HEK293 (cell line): ENCODE data around the gene GLIS1.

Experiments used
- CTCF ChIA-PET: fragments of 350-600 bp; formaldehyde crosslinking; extraction: SDS; loops from one replicate; lab custom pipeline; 2021; ENCODE audit warnings: antibody characterized with exemption; lab: Yijun Ruan, JAX
- POLR2A ChIA-PET: fragments of 300-600 bp; formaldehyde crosslinking; extraction: SDS; loops from one replicate; lab custom pipeline; 2020; ENCODE audit warnings: antibody characterized with exemption, inconsistent platforms; lab: Yijun Ruan, JAX
- H3K27ac ChIP-seq: fragments of 200-500 bp; sonication (Bioruptor generic); 2 replicates; pipeline ENCODE4 v1.5.1; 2014; ENCODE audit warnings: low read depth, low read length, control low read depth, inconsistent platforms; ENCODE audit errors: extremely low read depth
- H3K36me3 ChIP-seq, 2 experiments: fragments of 200-500 bp in 1 of 2; sonication (Bioruptor generic) in 1 of 2; 1 replicate in 1 of 2; 2 replicates in 1 of 2; pipeline ENCODE4 v1.5.1; 2014 to 2017; ENCODE audit warnings: inconsistent platforms in 2 of 2, low read length in 2 of 2; ENCODE audit not compliant: control insufficient read depth in 2 of 2, insufficient read depth in 1 of 2
- H3K4me1 ChIP-seq: fragments of 200-500 bp; sonication (Bioruptor generic); 2 replicates; pipeline ENCODE4 v1.5.1; 2014; ENCODE audit warnings: mild to moderate bottlenecking, low read length, inconsistent platforms; ENCODE audit not compliant: control insufficient read depth, insufficient read depth
- H3K4me3 ChIP-seq: 2 replicates; pipeline ENCODE4 v1.5.1; 2011; ENCODE audit warnings: low read depth, mild to moderate bottlenecking, control low read depth, low read length, moderate library complexity
- H3K9me3 ChIP-seq: fragments of 200-500 bp; sonication (Bioruptor generic); 2 replicates; pipeline ENCODE4 v1.5.1; 2014; ENCODE audit warnings: low read depth, low read length, inconsistent platforms; ENCODE audit not compliant: control insufficient read depth, insufficient read depth
- BCL11B ChIP-seq: fragments of 450-650 bp; formaldehyde crosslinking; IDR thresholded peaks from 2 replicates; pipeline ENCODE4 v1.5.1; 2016; ENCODE audit warnings: low read depth, missing biosample characterization, missing genetic modification characterization
- ELK4 ChIP-seq: IDR thresholded peaks from 2 replicates; pipeline ENCODE4 v1.6.1; 2011; ENCODE audit warnings: mild to moderate bottlenecking, low read depth, low read length, borderline replicate concordance
- FEZF1 ChIP-seq: fragments of 450-650 bp; formaldehyde crosslinking; IDR thresholded peaks from 2 replicates; pipeline ENCODE4 v1.5.1; 2016; ENCODE audit warnings: missing biosample characterization, missing genetic modification characterization
- HOXD13 ChIP-seq: sonication (generic); formaldehyde crosslinking; IDR thresholded peaks from 2 replicates; pipeline ENCODE4 v1.8.0; 2022; ENCODE audit warnings: missing genetic modification reagents, borderline replicate concordance
- KLF10 ChIP-seq: fragments of 450-650 bp; IDR thresholded peaks from 2 replicates; pipeline ENCODE4 v1.5.1; 2018; ENCODE audit warnings: missing biosample characterization, mild to moderate bottlenecking, missing genetic modification characterization
- KLF9 ChIP-seq: fragments of 450-650 bp; formaldehyde crosslinking; IDR thresholded peaks from 2 replicates; pipeline ENCODE4 v1.5.1; 2016; ENCODE audit warnings: missing biosample characterization, missing genetic modification characterization, low read depth
- MZF1 ChIP-seq: fragments of 450-650 bp; formaldehyde crosslinking; IDR thresholded peaks from 2 replicates; pipeline ENCODE4 v1.5.1; 2017; ENCODE audit warnings: missing biosample characterization, missing genetic modification characterization, borderline replicate concordance
- SCRT1 ChIP-seq: fragments of 450-650 bp; formaldehyde crosslinking; IDR thresholded peaks from 2 replicates; pipeline ENCODE4 v1.5.1; 2016; ENCODE audit warnings: missing biosample characterization, missing genetic modification characterization, borderline replicate concordance
- ZNF169 ChIP-seq: fragments of 450-650 bp; formaldehyde crosslinking; IDR thresholded peaks from 2 replicates; pipeline ENCODE4 v1.5.1; 2016; ENCODE audit warnings: missing biosample characterization, missing genetic modification characterization
- ZNF223 ChIP-seq: fragments of 450-650 bp; formaldehyde crosslinking; IDR thresholded peaks from 2 replicates; pipeline ENCODE4 v1.5.1; 2016; ENCODE audit warnings: missing biosample characterization, missing genetic modification characterization
- ZNF426 ChIP-seq: fragments of 450-650 bp; formaldehyde crosslinking; IDR thresholded peaks from 2 replicates; pipeline ENCODE4 v1.5.1; 2017; ENCODE audit warnings: missing biosample characterization, missing genetic modification characterization, mild to moderate bottlenecking, inconsistent platforms, moderate library complexity
- ZNF518A ChIP-seq: fragments of 450-650 bp; formaldehyde crosslinking; conservative IDR thresholded peaks from 2 replicates; pipeline ENCODE4 v1.5.1; 2016; ENCODE audit warnings: low read depth, missing biosample characterization, missing genetic modification characterization
- ZNF624 ChIP-seq: fragments of 450-650 bp; formaldehyde crosslinking; IDR thresholded peaks from 2 replicates; pipeline ENCODE4 v1.5.1; 2017; ENCODE audit warnings: missing biosample characterization, missing genetic modification characterization
- ZNF704 ChIP-seq: fragments of 450-650 bp; formaldehyde crosslinking; IDR thresholded peaks from 2 replicates; pipeline ENCODE4 v1.5.1; 2016; ENCODE audit warnings: missing biosample characterization, missing genetic modification characterization
- ZNF747 ChIP-seq: fragments of 450-650 bp; formaldehyde crosslinking; IDR thresholded peaks from 2 replicates; pipeline ENCODE4 v1.5.1; 2016; ENCODE audit warnings: missing biosample characterization, missing genetic modification characterization

The GLIS1 gene

GRCh38 chr1:53705446-53706096, 33.4 kb downstream of the GLIS1 start:
- CTCF ChIA-PET, result interaction anchor here (1.7 kb wide), 1 partner anchor 10 kb away, joined by 4 read pairs; no protein-coding TSS in a partner anchor
- TF ChIP-seq ZNF223, result no peak
- H3K36me3 ChIP-seq, result no peaks in the 10 kb centered on the region
- no peak overlapping the region for H3K4me3 ChIP-seq
- no peaks in the 10 kb centered on the region for H3K9me3 ChIP-seq
- POLR2A ChIA-PET, result no interaction called here
- H3K27ac ChIP-seq, result no peak overlapping the region
- no peaks in the 10 kb centered on the region for H3K4me1 ChIP-seq

GRCh38 chr1:53704804-53705445, 34.0 kb downstream of the GLIS1 start:
- no peak for TF ChIP-seq ZNF747 (tag by site-specific recombination)
- no peak for TF ChIP-seq ZNF169 (tag by site-specific recombination)
- no peak for TF ChIP-seq FEZF1 (tag by site-specific recombination)
- no peak for TF ChIP-seq MZF1 (tag by site-specific recombination)
- TF ChIP-seq ZNF426 (tag by site-specific recombination), result no peak
- TF ChIP-seq ZNF704 (tag by site-specific recombination), result no peak
- TF ChIP-seq KLF10 (tag by site-specific recombination), result no peak
- no peak for TF ChIP-seq ZNF518A (tag by site-specific recombination)
- TF ChIP-seq ELK4, result no peak
- no peak for TF ChIP-seq HOXD13 (CRISPR knock-in tag)
- no peak for TF ChIP-seq ZNF624 (tag by site-specific recombination)
- no peak for TF ChIP-seq KLF9 (tag by site-specific recombination)
- no peak for TF ChIP-seq BCL11B (tag by site-specific recombination)
- no peak for TF ChIP-seq SCRT1 (tag by site-specific recombination)
- ChIA-PET CTCF (interaction anchor here (1.7 kb wide), 1 partner anchor 11 kb away, joined by 4 read pairs; no protein-coding TSS in a partner anchor), POLR2A (no interaction called here)
- Histone ChIP-seq H3K4me1 (no peaks in the 10 kb centered on the region), H3K4me3 (no peak overlapping the region), H3K9me3 (no peaks in the 10 kb centered on the region), H3K36me3 (no peaks in the 10 kb centered on the region), H3K27ac (no peak overlapping the region)
